ENCODE measurements around the gene WNT6.

The WNT6 gene

DNA sequence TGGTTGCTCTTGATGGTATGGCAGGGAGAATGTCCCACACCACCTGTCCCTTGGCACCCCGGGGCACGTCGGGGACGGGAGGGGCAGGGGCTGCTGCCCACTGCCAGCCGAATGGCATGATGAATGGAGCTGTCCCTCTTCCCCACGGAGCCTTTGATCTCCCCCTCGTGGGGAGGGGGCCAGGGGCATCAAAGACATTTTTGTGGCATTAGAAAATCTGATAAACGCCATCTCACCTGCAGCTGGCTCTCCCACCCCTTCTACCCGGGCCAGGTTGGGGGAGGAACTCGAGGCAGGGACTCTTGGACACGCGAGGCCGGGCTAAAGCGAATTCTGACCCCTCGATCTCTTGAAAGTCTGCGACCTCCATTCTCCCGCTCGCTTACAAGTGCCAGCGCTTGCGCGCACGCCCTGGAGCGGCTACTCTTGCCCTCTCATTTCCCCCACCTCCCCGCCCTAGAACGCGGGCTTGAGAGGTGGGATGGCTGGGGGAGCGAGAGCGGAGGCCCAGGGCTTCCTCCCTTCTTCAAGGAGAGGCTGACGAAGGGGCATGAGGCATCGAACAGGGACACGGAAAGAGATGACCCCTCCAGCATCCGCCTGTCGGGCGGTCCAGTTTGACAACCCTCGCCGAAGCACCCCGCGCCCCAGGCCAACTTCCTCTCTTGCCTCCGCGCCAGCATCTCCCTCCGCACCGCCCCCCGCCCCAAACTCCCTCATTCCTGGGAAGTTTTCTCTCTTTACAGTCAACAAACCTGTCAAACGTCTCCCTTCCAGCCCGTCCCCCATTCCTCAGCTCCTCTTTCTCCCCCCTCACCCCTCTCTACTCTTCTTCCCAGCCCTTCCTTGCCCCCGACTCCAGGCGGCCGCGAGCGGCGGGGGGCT is 692 bp upstream of the WNT6 start:
- H3K4me3 Mint-ChIP-seq, result peak overlapping the region; percentile 77 to 83 (median 81)
- peaks cover 94% of the 10 kb centered on the region for H3K27me3 Mint-ChIP-seq (ENCODE audit: low read depth)
- H3K4me1 Mint-ChIP-seq, result peaks cover 38% of the 10 kb centered on the region
- no peaks in the 10 kb centered on the region for H3K9me3 Mint-ChIP-seq
- H3K36me3 Mint-ChIP-seq (ENCODE audit: low read depth), result no peaks in the 10 kb centered on the region
- TF ChIP-seq, protein P1, sequence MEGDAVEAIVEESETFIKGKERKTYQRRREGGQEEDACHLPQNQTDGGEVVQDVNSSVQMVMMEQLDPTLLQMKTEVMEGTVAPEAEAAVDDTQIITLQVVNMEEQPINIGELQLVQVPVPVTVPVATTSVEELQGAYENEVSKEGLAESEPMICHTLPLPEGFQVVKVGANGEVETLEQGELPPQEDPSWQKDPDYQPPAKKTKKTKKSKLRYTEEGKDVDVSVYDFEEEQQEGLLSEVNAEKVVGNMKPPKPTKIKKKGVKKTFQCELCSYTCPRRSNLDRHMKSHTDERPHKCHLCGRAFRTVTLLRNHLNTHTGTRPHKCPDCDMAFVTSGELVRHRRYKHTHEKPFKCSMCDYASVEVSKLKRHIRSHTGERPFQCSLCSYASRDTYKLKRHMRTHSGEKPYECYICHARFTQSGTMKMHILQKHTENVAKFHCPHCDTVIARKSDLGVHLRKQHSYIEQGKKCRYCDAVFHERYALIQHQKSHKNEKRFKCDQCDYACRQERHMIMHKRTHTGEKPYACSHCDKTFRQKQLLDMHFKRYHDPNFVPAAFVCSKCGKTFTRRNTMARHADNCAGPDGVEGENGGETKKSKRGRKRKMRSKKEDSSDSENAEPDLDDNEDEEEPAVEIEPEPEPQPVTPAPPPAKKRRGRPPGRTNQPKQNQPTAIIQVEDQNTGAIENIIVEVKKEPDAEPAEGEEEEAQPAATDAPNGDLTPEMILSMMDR (IDR thresholded peaks at IDR 0.05; ENCODE audit: unreplicated experiment in 3 of 3), result no peak
- H3K27ac Mint-ChIP-seq, result no peak overlapping the region

- Mint-ChIP-seq H3K27me3 (ENCODE audit: low read depth) (peaks cover 90% of the 10 kb centered on the region), H3K9me3 (no peaks in the 10 kb centered on the region), H3K4me3 (peak overlapping the region; percentile 80 to 86 (median 82)), H3K4me1 (peaks cover 38% of the 10 kb centered on the region), H3K27ac (no peak overlapping the region), H3K36me3 (ENCODE audit: low read depth) (no peaks in the 10 kb centered on the region)
- TF ChIP-seq, protein P1 (IDR thresholded peaks at IDR 0.05; ENCODE audit: unreplicated experiment in 3 of 3), result no peak
Measured at GRCh38 chr2:218859988-218860831, 605 bp downstream of the WNT6 start.

- no peaks in the 10 kb centered on the region for H3K36me3 Mint-ChIP-seq (ENCODE audit: low read depth)
Measured at GRCh38 chr2:218860950-218861381, 1.4 kb downstream of the WNT6 start.

DNA sequence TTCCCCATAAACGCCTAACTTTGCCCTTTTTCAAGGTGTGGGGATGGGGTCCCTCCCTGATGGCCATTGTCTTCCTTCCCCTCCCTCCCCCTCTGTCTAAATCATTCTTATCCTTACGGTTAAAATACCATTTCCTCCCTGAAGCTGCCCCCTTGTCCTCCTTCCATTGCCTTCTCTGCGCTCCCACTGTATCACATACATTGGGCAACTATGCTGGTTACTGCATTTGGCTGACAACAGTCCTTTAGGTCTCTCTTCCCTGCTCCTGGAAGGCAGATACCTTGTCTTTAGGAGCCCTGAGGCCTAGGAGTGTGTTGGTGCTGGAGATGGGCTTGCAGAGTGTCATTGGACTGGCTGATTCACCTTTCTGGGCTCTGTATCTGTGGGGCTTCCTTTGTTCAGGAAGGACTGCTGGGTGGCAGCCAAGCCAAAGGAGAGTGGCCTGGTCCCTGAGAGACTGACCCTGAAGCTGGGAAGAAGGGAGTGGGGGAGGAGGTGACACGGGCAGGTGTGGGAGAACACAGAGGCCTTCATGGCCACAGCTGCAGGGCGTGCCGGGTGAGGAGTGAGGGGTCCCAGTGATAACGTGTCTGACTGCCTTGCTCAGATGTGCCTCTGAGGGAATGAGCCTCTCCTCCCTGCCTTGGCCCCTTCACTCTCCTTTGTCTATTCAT is 2.2 kb downstream of the WNT6 start:
- Mint-ChIP-seq H3K4me1 (peaks cover 26% of the 10 kb centered on the region), H3K9me3 (no peaks in the 10 kb centered on the region), H3K4me3 (peak overlapping the region in 1 of 3 experiments; percentile 27), H3K36me3 (ENCODE audit: low read depth) (no peaks in the 10 kb centered on the region), H3K27me3 (ENCODE audit: low read depth) (peaks cover 86% of the 10 kb centered on the region), H3K27ac (no peak overlapping the region)
- TF ChIP-seq, protein P1 (IDR thresholded peaks at IDR 0.05; ENCODE audit: unreplicated experiment in 3 of 3), result no peak

More at GRCh38 chr2:218860950-218861381, 1.4 kb downstream of the WNT6 start:
- Mint-ChIP-seq H3K27ac (no peak overlapping the region), H3K27me3 (ENCODE audit: low read depth) (peaks cover 86% of the 10 kb centered on the region), H3K4me1 (peaks cover 34% of the 10 kb centered on the region), H3K9me3 (no peaks in the 10 kb centered on the region), H3K4me3 (peak overlapping the region; percentile 26 to 40 (median 38))
- TF ChIP-seq, protein P1 (IDR thresholded peaks at IDR 0.05; ENCODE audit: unreplicated experiment in 3 of 3), result no peak

GRCh38 chr2:218863021-218863520 is 3.5 kb downstream of the WNT6 start:
- H3K27me3 Mint-ChIP-seq (ENCODE audit: low read depth), result peaks cover 86% of the 10 kb centered on the region
- H3K9me3 Mint-ChIP-seq, result no peaks in the 10 kb centered on the region
- H3K36me3 Mint-ChIP-seq (ENCODE audit: low read depth), result no peaks in the 10 kb centered on the region
- H3K27ac Mint-ChIP-seq, result no peak overlapping the region
- H3K4me3 Mint-ChIP-seq, result no peak overlapping the region
- TF ChIP-seq, protein P1 (IDR thresholded peaks at IDR 0.05; ENCODE audit: unreplicated experiment in 3 of 3), result no peak
- peaks cover 17% of the 10 kb centered on the region for H3K4me1 Mint-ChIP-seq
